Hematopoietic multipotent progenitor cell treated with erythropoietin and hydrocortisone succinate and interleukin-3 and kit ligand, for 6 days (in vitro differentiated cells): ENCODE measurements around the gene MSH2.
"Not testable (repeated sequence)": the region's sequence is repeated elsewhere in the genome, so short reads cannot be mapped to it uniquely, and the experiment has no call there.

Source experiments
- DNase-seq: peaks from one replicate; pipeline ENCODE4 v3.0.0-alpha.2; 2015

The MSH2 gene

DNA sequence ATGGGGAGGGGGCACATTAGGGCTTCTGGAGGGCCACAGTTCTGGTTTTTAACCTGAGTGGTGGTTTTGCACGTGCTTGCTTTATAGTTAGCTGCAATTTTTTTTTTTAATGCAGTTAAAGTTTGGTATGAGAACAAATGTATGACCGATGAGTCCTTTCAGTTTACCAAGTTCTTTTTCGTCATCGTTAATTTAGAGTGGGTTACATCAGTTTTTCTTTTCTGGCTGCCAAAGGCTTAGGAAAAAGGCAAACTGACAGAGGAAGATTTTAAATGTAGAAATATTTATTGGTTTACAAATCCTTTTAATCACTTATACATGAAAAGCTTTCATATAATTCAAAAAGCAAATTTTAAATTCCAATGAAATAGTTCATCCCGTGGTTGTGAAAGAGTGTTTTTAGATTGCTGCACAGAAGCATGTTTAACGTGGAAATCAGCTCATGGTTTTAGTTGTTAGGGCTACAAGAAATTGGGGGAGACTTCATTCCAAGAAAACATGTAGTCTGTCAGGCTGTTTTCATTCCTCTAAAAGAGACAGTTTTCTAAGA lies 82.9 kb downstream of the MSH2 start:
- no peak for DNase-seq

- peak; percentile 79 for DNase-seq
These were observed 84.0 kb downstream of the MSH2 start for GRCh38 chr2:47486841-47487497.

- no peak for DNase-seq
These were observed 84.5 kb downstream of the MSH2 start for GRCh38 chr2:47487498-47487875.

GRCh38 chr2:47488870-47489584 lies 86.1 kb downstream of the MSH2 start:
- peak; percentile 64 for DNase-seq

DNA sequence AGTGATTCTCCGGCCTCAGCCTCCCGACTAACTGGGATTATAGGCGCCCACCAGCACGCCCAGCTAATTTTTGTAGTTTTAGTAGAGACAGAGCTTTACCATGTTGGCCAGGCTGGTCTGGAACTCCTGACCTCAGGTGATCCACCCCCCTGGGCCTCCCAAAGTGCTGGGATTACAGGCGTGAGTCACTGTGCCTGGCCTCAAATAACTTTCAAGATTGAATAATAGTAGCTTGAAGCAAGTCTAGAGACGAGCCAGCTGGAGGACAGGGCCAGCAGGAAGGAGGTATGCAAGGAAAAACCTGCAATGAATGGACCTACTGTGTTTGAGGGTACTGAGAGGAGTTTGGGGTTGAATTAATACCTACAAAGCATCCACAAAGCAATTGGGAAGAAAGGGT lies 87.5 kb downstream of the MSH2 start:
- no peak for DNase-seq

- DNase-seq: no peak
These were observed 90.5 kb downstream of the MSH2 start for GRCh38 chr2:47493317-47494035.

DNA sequence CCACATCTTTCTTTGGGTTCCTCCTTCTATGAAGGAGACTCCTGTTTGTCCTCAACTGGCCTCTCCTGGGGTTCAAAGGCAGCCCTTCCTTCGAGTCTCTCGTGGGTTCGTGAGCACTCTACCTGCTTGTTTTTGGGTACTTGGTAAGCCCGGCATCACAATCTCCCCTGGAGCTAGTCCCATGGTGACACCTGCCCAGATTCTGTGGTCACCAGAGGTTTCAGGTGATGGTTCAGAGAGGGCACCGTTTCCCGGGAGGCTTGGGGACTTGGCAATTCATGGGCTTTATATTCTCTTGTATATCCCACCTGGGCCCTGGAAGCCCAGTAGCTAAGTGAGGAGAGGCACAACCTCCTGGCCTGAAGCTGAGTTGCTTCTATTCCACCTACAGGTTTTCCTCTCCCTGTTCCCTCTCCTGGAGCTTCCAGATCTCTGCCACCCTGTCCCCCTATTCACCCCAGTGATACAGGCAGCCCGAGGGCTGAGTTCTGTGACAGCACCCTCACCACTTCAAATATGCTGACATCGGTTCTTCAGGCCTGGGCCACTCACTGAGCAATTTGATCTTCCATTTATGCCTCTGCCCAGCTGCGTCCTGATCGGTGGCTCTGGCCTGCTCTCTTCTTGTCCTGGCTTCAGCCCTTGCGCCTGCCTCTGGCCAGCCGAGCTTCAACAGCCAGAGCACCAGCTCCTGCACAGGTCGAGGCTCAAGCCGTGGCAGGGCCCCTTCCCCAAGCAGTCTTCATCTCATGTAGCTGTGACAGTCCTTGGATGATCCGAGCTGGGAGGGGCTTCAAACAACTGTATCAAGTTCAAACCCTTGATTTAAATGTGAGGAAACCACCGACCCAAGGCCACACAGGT lies 91.5 kb downstream of the MSH2 start:
- DNase-seq: no peak

GRCh38 chr2:47497843-47498460 lies 95.0 kb downstream of the MSH2 start:
- DNase-seq: peak; percentile 22

GRCh38 chr2:47499093-47499492 lies 96.1 kb downstream of the MSH2 start:
- DNase-seq: no peak

DNA sequence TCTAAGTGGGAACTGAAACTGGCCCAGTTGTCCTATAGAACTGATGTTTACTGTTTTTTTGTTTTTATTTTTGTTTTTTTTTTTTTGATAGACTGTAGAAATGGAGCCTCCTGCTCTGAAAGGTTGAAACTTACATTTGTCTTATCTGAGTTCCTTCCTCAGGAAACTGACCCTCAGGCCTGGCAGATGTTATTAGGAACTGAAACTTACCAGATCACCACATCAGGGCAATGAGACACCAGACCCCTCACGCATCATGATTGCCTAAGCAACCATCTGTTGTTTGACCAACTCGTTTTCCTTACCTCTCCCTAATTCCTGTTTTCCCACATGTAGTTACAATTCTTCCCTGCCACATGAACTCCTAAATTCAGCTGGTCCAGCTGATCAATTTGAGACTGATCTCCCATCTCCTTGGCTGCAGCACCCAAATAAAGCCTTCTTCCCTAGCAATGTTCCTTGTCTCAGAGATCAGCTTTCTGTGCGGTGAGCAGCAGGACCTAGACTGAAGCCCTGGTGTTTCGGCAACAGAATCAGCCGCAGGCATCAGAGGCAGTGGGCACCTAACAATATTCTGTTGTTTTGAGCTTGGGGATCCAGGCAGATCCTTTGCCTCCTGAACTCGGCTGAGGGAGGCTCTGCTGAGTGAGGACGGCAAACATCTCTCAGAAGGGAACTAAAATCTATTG lies 96.8 kb downstream of the MSH2 start:
- DNase-seq: no peak

DNA sequence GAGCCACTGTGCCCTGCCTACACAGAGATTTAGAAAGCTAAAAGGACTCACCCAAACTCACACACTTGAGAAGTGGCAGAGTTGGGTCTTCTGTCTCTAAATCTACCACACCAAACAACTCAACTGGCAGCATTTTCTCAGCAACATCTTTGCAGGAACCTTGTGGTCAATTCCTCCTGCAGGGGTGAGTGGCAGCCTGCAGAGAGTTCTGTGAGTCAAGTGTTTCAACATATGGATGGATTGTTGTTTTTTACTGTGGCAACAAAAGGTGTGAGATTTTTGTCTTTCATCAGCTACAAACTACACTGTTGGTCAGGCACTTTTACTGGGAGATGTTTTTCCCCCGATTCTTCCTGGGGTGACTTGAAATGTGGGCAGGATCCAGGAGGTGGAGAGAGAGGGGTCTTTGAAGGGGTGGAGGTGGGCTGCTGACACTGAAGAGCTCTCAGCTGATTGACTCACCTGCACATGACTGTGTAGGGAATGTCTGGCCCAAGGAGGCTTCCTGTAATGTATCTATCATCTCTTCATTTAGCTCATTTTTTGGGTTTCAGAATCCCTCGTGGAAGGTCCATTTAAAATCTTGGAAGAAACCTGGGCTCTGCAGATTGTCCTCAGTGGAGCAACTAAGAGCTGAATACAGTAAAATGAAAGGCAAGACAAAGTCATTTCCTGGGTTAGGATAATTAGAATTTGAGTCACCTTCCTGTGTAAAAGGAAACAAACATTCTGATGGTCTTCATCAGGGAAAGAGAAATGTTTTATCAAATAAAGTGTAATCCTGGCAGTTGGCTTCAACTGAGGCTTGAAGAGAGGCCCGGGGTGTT lies 98.6 kb downstream of the MSH2 start:
- DNase-seq: no peak

GRCh38 chr2:47502498-47502897 lies 99.5 kb downstream of the MSH2 start:
- not testable (repeated sequence) for DNase-seq

- DNase-seq: no peak
These were observed 100.6 kb downstream of the MSH2 start for GRCh38 chr2:47503481-47504070.

GRCh38 chr2:47504174-47504810 lies 101.3 kb downstream of the MSH2 start:
- DNase-seq: no peak

DNA sequence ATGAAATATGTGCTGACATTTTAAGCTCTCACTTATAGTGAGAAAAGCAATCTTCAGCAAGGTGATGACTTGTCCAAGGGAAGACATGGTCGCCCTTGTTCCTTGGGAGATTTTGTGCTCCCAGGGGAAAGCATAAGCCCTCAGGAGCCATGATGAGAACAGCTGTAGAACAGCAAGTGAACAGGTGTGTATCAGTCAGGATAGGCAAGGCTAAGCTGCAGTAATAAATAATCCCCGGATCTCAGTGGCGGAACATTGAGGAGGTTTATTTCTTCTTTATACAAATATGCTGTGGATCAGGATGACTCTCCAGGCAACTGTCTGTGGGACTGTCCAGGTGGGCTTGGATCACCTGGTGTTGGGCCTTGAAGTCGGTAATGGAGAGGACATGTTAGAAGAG lies 103.1 kb downstream of the MSH2 start:
- no peak for DNase-seq

GRCh38 chr2:47506436-47506835 lies 103.5 kb downstream of the MSH2 start:
- DNase-seq: no peak

- no peak for DNase-seq
These were observed 105.1 kb downstream of the MSH2 start for GRCh38 chr2:47508080-47508479.

GRCh38 chr2:47508641-47509040 lies 105.7 kb downstream of the MSH2 start:
- no peak for DNase-seq

DNA sequence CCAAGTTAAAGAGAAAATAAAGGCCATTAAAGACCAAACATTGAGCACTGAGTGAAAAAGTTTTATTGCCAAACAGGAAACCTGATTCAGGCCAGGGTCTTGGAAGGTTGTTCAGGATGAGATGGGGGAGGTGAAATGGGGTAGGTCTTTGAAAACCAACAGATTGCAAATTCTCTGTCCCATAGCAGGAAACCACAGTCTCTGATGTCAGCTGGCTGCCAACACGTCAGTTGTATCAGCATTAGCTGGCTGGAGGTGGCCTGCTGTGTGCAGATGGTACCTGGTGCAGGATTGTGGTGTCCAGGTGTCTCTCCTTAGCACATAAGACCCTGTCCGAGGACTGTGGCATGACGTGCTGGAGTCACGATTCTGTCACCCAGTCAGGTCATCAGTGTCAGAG lies 106.3 kb downstream of the MSH2 start:
- DNase-seq: no peak
